Measurements from ENCODE around the gene ALPG.
A peak's percentile ranks its signal among the peaks of the same experiment; 100 is the strongest.
"Not testable (repeated sequence)": the region's sequence is repeated elsewhere in the genome, so short reads cannot be mapped to it uniquely, and the experiment has no call there.

Gene ALPG

DNA sequence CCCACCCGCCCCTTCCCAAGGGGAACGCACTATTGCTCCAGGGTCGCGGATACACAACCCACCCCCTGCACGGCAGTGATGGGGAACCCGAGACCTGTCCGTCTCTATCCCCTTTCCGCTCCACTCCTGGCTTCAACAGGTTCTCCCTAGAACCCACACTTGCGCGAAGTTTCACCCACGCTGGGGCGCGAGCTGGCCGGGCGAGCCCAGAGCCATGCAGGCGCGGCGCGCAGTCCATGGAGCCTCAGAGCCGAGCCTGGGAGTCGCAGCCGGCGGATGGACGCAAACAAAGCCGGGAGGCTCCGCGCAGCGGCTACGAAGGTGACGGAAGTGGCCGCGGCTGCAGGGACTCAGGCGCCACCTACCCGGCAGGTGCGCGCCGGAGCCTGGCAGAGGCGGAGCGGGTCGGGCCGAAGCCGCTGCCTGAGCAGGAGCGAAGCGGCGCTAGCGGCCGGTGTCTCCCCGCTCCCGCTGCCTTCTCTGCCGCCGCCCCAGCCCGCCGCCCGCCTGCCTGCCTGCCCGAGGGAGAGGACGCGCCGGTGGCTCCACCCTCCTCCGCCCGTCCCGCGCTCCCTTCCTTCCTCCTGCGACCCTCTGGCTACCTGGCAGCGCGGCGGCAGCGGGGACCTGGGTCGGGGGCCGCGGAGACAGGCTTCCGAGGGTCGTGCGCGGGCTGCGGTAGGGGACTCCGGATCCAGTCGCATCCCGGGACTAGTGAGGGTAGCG is 14.0 kb downstream of the ALPG start:
- DNase-seq = no peak

DNA sequence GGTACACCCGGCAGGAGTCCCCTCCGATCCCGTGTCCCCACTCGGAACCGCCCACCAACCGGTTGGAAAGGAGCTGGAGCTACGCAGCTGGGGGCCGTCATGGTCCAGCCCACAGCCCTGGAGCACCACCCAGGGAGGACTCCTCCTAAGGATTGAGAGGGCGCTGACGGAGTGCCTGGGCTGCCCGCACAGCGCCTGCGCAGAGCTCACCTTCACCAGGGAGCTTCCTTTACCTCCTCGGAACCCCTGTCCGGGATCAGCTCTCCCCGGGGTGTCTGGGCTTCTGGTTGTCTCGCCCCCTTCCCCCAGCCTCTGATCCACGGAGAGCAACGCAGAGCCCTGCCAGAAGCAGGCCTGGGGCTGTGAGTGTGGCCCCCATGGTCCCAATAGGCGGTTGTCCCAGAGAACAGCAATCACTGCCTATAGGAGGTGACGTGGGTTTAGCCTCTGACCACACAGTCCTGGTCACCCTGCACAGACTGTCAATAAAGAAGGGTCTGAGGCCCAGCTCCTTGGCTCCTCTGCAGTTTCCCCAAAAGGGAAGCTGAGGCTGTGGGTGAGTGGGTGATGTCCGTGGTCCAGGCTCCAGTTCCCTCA is 14.6 kb downstream of the ALPG start:
- no peak for DNase-seq

- no peak for DNase-seq
Observed at GRCh38 chr2:232422051-232422450, 15.4 kb downstream of the ALPG start.

DNA sequence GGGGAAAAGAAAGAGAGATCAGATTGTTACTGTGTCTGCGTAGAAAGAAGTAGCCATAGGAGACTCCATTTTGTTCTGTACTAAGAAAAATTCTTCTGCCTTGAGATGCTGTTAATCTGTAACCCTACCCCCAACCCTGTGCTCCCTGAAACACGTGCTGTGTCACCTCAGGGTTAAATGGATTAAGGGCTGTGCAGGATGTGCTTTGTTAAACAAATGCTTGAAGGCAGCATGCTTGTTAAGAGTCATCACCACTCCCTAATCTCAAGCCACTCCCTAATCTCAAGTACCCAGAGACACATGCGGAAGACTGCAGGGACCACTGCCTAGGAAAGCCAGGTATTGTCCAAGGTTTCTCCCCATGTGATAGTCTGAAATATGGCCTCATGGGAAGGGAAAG is 16.4 kb downstream of the ALPG start:
- not testable (repeated sequence) for DNase-seq

DNA sequence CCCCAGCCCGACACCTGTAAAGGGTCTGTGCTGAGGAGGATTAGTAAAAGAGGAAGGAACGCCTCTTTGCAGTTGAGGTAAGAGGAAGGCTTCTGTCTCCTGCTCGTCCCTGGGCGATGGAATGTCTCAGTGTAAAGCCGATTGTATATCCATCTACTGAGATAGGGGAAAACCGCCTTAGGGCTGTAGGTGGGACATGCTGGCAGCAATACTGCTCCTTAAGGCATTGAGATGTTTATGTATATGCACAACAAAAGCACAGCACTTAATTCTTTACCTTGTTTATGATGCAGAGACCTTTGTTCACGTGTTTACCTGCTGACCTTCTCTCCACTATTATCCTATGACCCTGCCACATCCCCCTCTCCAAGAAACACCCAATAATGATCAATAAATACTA is 16.8 kb downstream of the ALPG start:
- DNase-seq = not testable (repeated sequence)

DNA sequence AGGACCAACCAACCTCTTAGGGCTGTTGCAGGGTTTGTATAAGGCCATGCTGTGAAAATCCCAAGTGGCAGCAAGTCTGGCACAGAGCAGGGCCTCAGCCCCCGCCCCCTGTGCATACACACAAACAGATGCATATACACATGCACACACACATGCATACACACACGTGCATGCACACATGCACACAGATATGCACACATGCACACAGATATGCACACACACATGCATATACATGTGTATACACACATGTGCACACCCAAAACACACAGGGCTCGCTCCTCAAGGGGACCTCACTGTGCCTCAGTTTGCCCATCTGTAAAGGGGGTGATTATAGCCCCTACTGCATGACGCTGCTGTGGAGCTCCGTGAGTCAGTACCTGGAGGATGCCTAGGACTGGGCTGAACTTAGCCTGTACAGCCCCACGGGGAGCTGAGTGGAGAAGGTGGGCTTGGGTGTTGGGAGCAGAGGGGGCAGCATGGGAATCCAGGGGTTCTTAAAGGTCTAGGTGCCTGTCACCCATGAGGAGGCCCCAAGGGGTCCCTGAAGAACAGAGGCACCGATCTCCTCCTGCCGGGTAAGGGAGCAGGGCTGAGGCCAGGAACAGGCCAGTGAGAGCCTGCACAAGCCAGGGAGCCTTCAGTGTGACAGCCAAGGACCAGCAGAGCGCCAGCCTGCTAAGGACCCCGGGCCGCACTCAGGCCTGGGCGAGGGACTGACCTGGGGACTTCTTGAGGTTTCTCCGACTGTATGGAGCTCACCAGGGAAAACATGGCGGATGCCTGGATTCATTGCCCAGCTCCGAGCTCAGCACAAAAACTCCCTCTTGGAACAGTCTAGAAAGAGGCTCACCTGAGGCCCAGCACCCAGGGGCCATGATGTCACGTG is 25.3 kb downstream of the ALPG start:
- DNase-seq = no peak

DNA sequence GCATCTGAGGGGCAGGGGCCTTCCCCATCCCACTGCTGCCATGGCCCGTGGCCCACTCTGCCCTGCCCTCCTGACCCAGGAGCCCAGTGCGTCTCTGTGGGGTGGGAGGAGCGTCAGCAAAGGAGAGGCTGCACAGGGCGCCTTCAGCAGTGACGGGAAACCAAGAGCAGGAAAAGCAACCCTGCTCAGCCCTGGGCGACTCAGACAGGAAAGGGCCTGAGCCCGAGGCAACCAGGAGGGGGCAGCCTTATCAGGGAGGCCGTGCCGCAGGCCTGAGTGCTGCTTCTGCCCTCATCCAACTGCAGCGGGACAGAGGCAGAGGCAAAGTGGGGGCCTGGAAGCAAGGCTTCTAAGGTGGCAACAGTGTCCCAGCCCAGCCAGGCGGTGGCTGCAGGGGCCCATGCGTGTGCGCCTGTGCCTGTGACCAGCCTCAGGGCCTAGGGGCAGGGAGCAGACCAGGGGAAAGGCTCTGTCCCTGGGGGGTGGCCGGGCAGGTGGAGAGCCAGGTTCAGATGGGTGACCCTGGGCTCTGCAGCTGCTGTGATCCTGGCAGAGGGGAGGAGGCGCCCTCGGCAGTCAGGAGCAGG is 26.0 kb downstream of the ALPG start:
- DNase-seq = no peak

- DNase-seq = not testable (repeated sequence)
Observed at GRCh38 chr2:232433622-232434021, 27.0 kb downstream of the ALPG start.

- DNase-seq = no peak
Observed at GRCh38 chr2:232434091-232434490, 27.4 kb downstream of the ALPG start.

DNA sequence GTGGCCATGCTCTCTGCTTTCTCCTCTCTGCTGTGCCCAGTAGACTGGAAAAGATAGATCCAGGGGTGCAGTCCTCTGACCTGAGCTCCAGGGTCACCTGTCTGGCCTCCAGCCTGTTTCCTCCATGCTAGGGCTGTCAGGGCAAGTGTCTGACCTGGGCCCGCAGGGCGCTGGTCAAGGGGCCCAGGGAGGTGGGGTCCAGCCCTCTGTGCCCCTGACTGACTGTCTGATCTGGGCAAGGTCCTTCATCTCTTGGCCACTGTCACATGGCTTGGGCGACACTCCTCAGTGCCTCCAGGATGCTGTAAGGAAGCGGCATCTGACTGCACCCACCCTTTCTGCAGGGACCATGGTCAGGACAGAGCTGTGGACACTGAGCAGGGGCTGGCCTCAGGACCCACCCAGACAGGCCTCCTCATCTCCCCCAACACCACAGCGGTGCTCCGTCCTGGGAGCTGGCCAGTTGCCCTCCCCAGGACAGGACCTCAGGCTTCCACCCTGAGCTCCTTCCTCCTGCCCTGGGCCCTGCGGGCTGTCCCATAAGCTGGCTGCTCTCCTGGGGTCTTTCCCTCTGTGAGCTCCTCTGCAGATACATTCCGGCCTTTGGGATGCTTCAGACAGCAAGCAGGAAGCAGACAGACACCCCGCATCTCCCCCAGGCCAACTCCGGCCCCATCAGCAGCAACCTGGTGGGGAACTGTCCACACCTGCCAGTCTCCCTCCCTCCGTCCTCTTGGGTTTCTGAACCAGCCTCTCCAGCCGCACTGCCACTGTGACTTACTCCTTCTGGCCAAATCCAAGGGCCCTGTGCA is 28.1 kb downstream of the ALPG start:
- DNase-seq = no peak

- no peak for DNase-seq
Observed at GRCh38 chr2:232435375-232435648, 28.7 kb downstream of the ALPG start.

DNA sequence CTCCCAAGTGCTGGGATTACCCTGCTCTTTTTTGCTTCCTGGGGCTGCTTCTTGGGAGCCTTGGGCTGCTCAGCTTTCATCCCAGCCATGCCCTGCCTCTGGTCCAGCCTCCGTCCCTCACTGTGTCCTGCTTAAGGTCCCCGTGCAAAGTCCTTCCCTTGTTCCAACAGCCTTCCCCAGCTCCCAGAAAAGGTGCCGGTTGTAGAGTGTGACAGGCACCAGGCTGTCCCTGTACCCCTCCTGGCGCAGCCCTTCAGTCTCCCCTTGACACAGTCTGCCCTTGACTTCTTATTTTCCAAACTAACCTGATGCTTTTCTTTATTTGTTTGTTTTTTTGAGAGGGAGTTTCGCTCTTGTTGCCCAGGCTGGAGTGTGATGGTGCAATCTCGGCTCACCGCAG is 29.2 kb downstream of the ALPG start:
- DNase-seq = no peak

GRCh38 chr2:232436381-232437194 is 29.9 kb downstream of the ALPG start:
- DNase-seq = no peak

- DNase-seq = no peak
Observed at GRCh38 chr2:232437195-232437571, 30.5 kb downstream of the ALPG start.

DNA sequence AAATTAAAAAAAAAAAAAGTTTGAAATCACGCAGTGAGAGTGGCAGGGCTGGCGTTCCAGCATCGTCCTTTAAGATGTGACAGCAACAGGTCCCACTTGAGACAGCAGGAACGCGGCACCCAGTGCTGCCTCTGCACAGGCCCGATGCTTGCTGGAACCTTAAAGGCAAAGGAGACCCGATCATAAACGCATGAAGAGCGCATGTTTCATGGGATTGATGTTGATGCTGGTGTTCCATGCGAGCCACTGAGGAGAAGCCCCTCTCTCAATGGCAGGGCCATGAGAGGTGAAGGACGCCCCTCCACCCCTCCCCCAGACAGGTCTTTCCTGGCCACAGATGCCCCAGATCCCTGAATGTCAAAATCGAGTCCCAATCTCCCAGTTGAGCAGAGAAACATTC is 31.4 kb downstream of the ALPG start:
- no peak for DNase-seq

DNA sequence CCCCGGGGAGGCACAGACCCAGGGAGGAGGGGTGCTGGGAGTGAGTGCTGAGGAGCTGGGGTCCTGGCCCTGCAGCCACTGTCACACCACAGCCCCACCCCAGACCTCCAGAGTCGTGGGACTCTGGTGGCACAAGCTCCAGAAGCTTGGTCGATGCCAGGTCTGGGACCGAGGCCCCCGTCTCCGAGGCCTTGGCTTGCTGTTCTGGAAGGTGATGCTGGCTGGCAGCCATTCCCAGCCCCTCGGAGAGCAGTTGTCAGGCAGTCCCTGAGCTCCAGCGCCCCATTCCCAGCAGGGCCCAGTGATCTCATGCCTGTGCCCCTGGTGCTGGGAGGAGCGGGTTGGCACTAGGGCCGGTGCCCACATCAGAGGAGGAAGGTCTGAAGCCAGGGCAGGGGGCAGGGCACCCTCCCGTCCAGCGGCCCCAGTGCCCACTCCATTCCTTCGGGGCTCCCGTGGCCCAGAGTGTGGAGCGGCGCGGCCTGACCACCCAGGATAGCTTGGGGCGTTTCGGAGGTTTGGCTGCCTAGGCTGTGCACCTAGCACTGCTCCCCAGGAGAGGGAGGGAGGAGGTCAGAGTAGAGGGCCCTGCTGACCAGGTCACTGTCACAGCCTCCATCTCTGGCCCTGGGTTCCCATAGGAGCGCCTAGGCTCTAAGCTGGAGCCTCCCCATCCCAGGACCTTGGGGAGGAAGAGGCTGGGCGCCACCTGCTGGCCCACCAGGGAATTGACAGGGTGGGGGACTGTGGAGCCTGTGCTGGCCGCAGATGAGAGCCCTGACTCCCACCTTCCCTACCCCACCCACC is 32.5 kb downstream of the ALPG start:
- DNase-seq = peak; percentile 50

DNA sequence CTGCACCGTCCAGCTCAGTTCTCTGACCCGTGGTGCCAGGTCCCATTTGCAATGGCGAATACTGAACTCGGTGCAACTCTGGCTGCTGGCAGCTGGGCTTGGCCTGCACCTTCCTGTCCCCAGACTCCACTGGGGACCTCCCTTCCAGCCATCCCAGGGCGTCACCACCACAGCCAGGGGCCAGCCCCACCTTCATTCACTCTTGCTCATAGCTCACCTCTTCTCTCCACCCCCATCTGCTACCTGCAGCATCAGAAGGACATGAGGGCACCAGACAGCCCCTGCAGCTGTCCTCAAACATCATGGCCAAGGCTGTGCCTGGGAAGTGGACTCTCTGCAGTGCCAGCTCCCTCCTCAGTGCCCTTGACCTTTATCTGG is 33.1 kb downstream of the ALPG start:
- no peak for DNase-seq

DNA sequence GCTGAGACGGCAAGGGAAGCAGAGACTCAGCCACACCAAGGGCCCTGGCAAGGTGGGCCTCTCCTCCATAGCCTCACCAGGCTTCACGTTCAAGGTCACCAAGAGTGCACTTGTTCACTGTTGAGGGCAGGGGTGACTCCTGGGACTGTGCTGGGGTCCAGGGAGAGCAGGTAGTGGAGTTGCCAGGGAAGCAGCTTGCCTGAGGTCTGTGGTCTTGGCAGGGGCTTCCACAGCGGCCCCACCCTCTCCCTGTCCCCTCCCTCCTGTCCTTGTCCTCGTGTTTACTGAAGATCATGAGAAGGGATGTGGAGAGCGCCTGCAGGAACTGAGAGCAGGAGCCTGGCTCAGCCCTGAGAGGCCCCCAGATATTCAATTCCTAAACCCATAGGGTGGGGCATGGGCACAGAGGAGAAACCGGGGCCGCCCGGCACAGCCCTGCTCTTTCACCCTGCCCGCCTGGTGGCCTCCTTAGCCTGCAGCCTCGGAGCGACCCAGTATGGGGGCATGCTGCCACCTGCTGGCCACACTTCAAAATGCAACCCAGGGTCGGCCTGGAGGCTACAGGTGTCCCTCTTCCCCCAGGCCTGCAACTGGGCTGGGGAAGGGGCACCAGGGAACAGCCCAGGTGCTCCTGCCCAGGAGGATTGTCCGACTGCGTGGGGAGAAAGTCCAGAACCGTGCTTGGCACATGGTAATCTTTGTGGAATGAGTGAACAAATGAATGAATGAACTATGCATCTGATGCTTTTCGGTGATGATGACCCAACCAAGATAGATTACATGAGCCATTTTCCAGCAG is 33.8 kb downstream of the ALPG start:
- DNase-seq = peak; percentile 87

- DNase-seq = no peak
Observed at GRCh38 chr2:232441147-232441651, 34.6 kb downstream of the ALPG start.

- DNase-seq = not testable (repeated sequence)
Observed at GRCh38 chr2:232441922-232442321, 35.3 kb downstream of the ALPG start.
